HepG2 (cell line): ENCODE data around the gene LDLRAD4. TPM values are rescaled to one million over a fixed set of nuclear protein-coding genes. Genes with fewer than 3 reads are reported as not detected.

Experiments
- CC2D1A ChIP-seq: sonication (generic); formaldehyde crosslinking; IDR thresholded peaks from 2 replicates; pipeline ENCODE4 v1.8.1; 2023; ENCODE audit warnings: mild to moderate bottlenecking, missing genetic modification reagents
- CTCF ChIP-seq: sonication (generic); formaldehyde crosslinking; IDR thresholded peaks from 2 replicates; pipeline ENCODE4 v1.5.0; 2020; ENCODE audit warnings: mild to moderate bottlenecking, missing genetic modification reagents, moderate library complexity
- GLI4 ChIP-seq: sonication (generic); formaldehyde crosslinking; IDR thresholded peaks from 2 replicates; pipeline ENCODE4 v1.5.1; 2020; ENCODE audit warnings: missing genetic modification reagents, mild to moderate bottlenecking, moderate library complexity, borderline replicate concordance
- JARID2 ChIP-seq: sonication (generic); formaldehyde crosslinking; IDR thresholded peaks from 2 replicates; pipeline ENCODE4 v1.8.1; 2023; ENCODE audit warnings: missing genetic modification reagents, inconsistent platforms; ENCODE audit not compliant: insufficient replicate concordance
- PITX1 ChIP-seq: sonication (generic); formaldehyde crosslinking; IDR thresholded peaks from 2 replicates; pipeline ENCODE4 v1.5.1; 2020; ENCODE audit warnings: mild to moderate bottlenecking, missing genetic modification reagents
- PRDM4 ChIP-seq: sonication (generic); formaldehyde crosslinking; IDR thresholded peaks from 2 replicates; pipeline ENCODE4 v1.9.0; 2021; ENCODE audit warnings: missing genetic modification reagents, borderline replicate concordance
- SIX4 ChIP-seq: sonication (generic); formaldehyde crosslinking; IDR thresholded peaks from 2 replicates; pipeline ENCODE4 v1.4.0; 2020; ENCODE audit warnings: missing genetic modification reagents
- SPEN ChIP-seq: sonication (generic); formaldehyde crosslinking; IDR thresholded peaks from 2 replicates; pipeline ENCODE4 v1.5.1; 2020; ENCODE audit warnings: low read depth, mild to moderate bottlenecking, missing genetic modification reagents
- TAF15 ChIP-seq: fragments of 200-400 bp; formaldehyde crosslinking; IDR thresholded peaks from one replicate; pipeline ENCODE4 v1.6.1; 2018; ENCODE audit warnings: mild to moderate bottlenecking, low read depth, low read length; ENCODE audit not compliant: poor library complexity, severe bottlenecking
- ZFY ChIP-seq: sonication (generic); formaldehyde crosslinking; IDR thresholded peaks from 2 replicates; pipeline ENCODE4 v1.4.0; 2020; ENCODE audit warnings: missing genetic modification reagents
- ZNF207 ChIP-seq: fragments of 450-650 bp; IDR thresholded peaks from 2 replicates; pipeline ENCODE4 v1.6.1; 2016; ENCODE audit warnings: antibody characterized with exemption, borderline replicate concordance
- ZNF281 ChIP-seq: sonication (generic); formaldehyde crosslinking; IDR thresholded peaks from 2 replicates; pipeline ENCODE4 v1.4.0; 2020; ENCODE audit warnings: missing genetic modification reagents, borderline replicate concordance
- ZNF543 ChIP-seq: sonication (generic); formaldehyde crosslinking; IDR thresholded peaks from 2 replicates; pipeline ENCODE4 v1.4.0; 2020; ENCODE audit warnings: mild to moderate bottlenecking, missing genetic modification reagents
- ZNF572 ChIP-seq: sonication (generic); formaldehyde crosslinking; IDR thresholded peaks from 2 replicates; pipeline ENCODE4 v1.5.1; 2020; ENCODE audit warnings: mild to moderate bottlenecking, missing genetic modification reagents
- ZNF7 ChIP-seq: IDR thresholded peaks from 2 replicates; pipeline ENCODE4 v1.6.1; 2016; ENCODE audit warnings: missing biosample characterization, missing genetic modification reagents
- ZNF780A ChIP-seq: sonication (generic); formaldehyde crosslinking; IDR thresholded peaks from 2 replicates; pipeline ENCODE4 v1.8.0; 2022; ENCODE audit warnings: mild to moderate bottlenecking, missing genetic modification reagents, moderate library complexity
- polyA plus RNA-seq, 8 experiments: library from polyadenylated mRNA; depleted of rRNA in 3 of 8; stranded (reverse) in 7 of 8; unstranded in 1 of 8; fragments of >200 nt; fragmentation: Illumina TruSeq in 4 of 8; extraction: Trizol in 4 of 8; gene quantifications; 2 replicates each; pipeline versions ENCODE4 v1.2.1 to v1.2.3, GENCODE V29; 2011 to 2016; ENCODE audit warnings: low read depth in 4 of 8, missing spikeins in 1 of 8, mixed read lengths in 1 of 8; ENCODE audit not compliant: insufficient read depth in 1 of 8
- total RNA-seq, 5 experiments: library from RNA; depleted of rRNA; stranded (reverse); fragments of >200 nt; fragmentation: Illumina TruSeq; extraction: Trizol; gene quantifications; 2 replicates each; pipeline ENCODE4 v1.2.3, GENCODE V29; 2016; ENCODE audit warnings: low read depth in 1 of 5
- TF ChIP-seq, protein P1 (sequence below): sonication (generic); formaldehyde crosslinking; conservative IDR thresholded peaks from 2 replicates; pipeline ENCODE4 v1.4.0; 2020; ENCODE audit warnings: missing genetic modification reagents
- TF ChIP-seq, protein P2 (sequence below): sonication (generic); formaldehyde crosslinking; conservative IDR thresholded peaks from 2 replicates; pipeline ENCODE4 v1.8.1; 2023; ENCODE audit warnings: missing genetic modification reagents

Gene LDLRAD4
- total and polyA plus RNA-seq, 2 of the 13 experiments (the other 11 are each of a cell fraction or from before 2014, with no cell fraction given): 13.6 to 20.9 TPM

- TF ChIP-seq ZNF281 (CRISPR knock-in tag) (no peak), GLI4 (CRISPR knock-in tag) (no peak), ZNF7 (CRISPR knock-in tag) (no peak), ZNF780A (CRISPR knock-in tag) (no peak), TAF15 (no peak), SPEN (CRISPR knock-in tag) (no peak), ZNF572 (CRISPR knock-in tag) (no peak), ZNF207 (no peak), CTCF (CRISPR knock-in tag) (peak; percentile 26), PITX1 (CRISPR knock-in tag) (0 out of 2 replicates have a peak, but pooled peaks have one; percentile 18), ZFY (peak; percentile 44; the same call in 1 of the 2 replicates), CC2D1A (no peak), ZNF543 (CRISPR knock-in tag) (no peak), PRDM4 (CRISPR knock-in tag) (no peak), JARID2 (CRISPR knock-in tag) (no peak), SIX4 (CRISPR knock-in tag) (no peak)
- TF ChIP-seq, protein P1, sequence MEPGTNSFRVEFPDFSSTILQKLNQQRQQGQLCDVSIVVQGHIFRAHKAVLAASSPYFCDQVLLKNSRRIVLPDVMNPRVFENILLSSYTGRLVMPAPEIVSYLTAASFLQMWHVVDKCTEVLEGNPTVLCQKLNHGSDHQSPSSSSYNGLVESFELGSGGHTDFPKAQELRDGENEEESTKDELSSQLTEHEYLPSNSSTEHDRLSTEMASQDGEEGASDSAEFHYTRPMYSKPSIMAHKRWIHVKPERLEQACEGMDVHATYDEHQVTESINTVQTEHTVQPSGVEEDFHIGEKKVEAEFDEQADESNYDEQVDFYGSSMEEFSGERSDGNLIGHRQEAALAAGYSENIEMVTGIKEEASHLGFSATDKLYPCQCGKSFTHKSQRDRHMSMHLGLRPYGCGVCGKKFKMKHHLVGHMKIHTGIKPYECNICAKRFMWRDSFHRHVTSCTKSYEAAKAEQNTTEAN: no peak
- TF ChIP-seq, protein P2, sequence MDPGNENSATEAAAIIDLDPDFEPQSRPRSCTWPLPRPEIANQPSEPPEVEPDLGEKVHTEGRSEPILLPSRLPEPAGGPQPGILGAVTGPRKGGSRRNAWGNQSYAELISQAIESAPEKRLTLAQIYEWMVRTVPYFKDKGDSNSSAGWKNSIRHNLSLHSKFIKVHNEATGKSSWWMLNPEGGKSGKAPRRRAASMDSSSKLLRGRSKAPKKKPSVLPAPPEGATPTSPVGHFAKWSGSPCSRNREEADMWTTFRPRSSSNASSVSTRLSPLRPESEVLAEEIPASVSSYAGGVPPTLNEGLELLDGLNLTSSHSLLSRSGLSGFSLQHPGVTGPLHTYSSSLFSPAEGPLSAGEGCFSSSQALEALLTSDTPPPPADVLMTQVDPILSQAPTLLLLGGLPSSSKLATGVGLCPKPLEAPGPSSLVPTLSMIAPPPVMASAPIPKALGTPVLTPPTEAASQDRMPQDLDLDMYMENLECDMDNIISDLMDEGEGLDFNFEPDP (CRISPR knock-in tag): 0 out of 2 replicates have a peak, but pooled peaks have one; percentile 43
Measured at GRCh38 chr18:13233787-13234783, 15.5 kb downstream of the LDLRAD4 start (continued).
